A673 (cell line): ENCODE measurements around the gene RNF123. TPM values are rescaled to one million over a fixed set of nuclear protein-coding genes. Genes with fewer than 3 reads are reported as not detected.

ENCODE experiments used
- BruUV-seq: library from RNA; stranded (reverse); fragments of 400-500 nt; replicated peaks from 2 replicates; lab custom pipeline; 2021; lab: Mats Ljungman, UMichigan
- CTCF ChIA-PET: fragments of 300-600 bp; sonication (Branson Sonifier 250); formaldehyde crosslinking; loops from one replicate; lab custom pipeline; 2022; ENCODE audit warnings: antibody characterized with exemption; lab: Charles Lee
- POLR2A ChIA-PET: fragments of 300-600 bp; sonication (Branson Sonifier 250); formaldehyde crosslinking; loops from one replicate; lab custom pipeline; 2022; ENCODE audit warnings: antibody characterized with exemption; ENCODE audit not compliant: low non-redundant PET; lab: Charles Lee
- DNase-seq: peaks from one replicate; pipeline ENCODE4 v3.0.0-alpha.2; 2015; ENCODE audit warnings: low spot score
- H3K27ac ChIP-seq: fragments of 200-600 bp; sonication (generic); 2 replicates; pipeline ENCODE4 v1.5.1; 2016; ENCODE audit warnings: mixed run types, low read depth, mild to moderate bottlenecking, mixed read lengths, antibody characterized with exemption, low read length; ENCODE audit not compliant: poor library complexity, severe bottlenecking
- H3K27me3 ChIP-seq: fragments of 200-600 bp; sonication (generic); replicated peaks from 2 replicates; pipeline ENCODE4 v1.6.1; 2017; ENCODE audit warnings: mixed run types, low read depth, mild to moderate bottlenecking, mixed read lengths, antibody characterized with exemption, low read length; ENCODE audit not compliant: insufficient read depth, poor library complexity
- H3K36me3 ChIP-seq: fragments of 200-600 bp; sonication (generic); 2 replicates; pipeline ENCODE4 v1.6.1; 2016; ENCODE audit warnings: mixed run types, mild to moderate bottlenecking, mixed read lengths, antibody characterized with exemption, low read length; ENCODE audit not compliant: insufficient read depth, poor library complexity, severe bottlenecking
- H3K4me1 ChIP-seq: fragments of 200-600 bp; sonication (generic); 2 replicates; pipeline ENCODE4 v1.6.1; 2017; ENCODE audit warnings: mixed run types, mild to moderate bottlenecking, mixed read lengths, antibody characterized with exemption, low read length; ENCODE audit not compliant: insufficient read depth, poor library complexity, severe bottlenecking
- H3K4me3 ChIP-seq: fragments of 200-600 bp; sonication (generic); 2 replicates; pipeline ENCODE4 v1.5.1; 2016; ENCODE audit warnings: low read depth, mixed run types, mild to moderate bottlenecking, mixed read lengths, low read length; ENCODE audit not compliant: poor library complexity, severe bottlenecking
- H3K9me3 ChIP-seq: fragments of 200-600 bp; sonication (generic); 2 replicates; pipeline ENCODE4 v1.6.1; 2016; ENCODE audit warnings: mixed run types, low read depth, mild to moderate bottlenecking, mixed read lengths, antibody characterized with exemption, low read length; ENCODE audit not compliant: poor library complexity, severe bottlenecking
- CTCF ChIP-seq: fragments of 300-800, 200-600 bp; sonication (generic); conservative IDR thresholded peaks from 2 replicates; pipeline ENCODE4 v1.5.1; 2017; ENCODE audit warnings: low read depth, mild to moderate bottlenecking, antibody characterized with exemption, low read length, moderate library complexity, mixed read lengths
- EZH2 ChIP-seq: fragments of 200-600 bp; sonication (generic); IDR thresholded peaks from 2 replicates; pipeline ENCODE4 v1.6.1; 2017; ENCODE audit warnings: borderline replicate concordance, low read depth, mild to moderate bottlenecking, mixed read lengths, antibody characterized with exemption, low read length; ENCODE audit not compliant: poor library complexity, severe bottlenecking
- intact Hi-C: fragments of 100-400 bp; cut with micrococcal nuclease; formaldehyde crosslinking; loops from one replicate; pipeline ENCODE4 v1.10.0; 2022; ENCODE audit not compliant: unreplicated experiment
- total RNA-seq: library from RNA; stranded (reverse); gene quantifications from 2 replicates; pipeline ENCODE4 v1.2.3, GENCODE V29; 2021

The RNF123 gene
- total RNA-seq, 1 experiment from 2014 or later: 31.5 TPM

- ChIA-PET CTCF (no interaction called here), POLR2A (no interaction called here)
- DNase-seq: no peak
- Histone ChIP-seq H3K4me3 (no peak overlapping the region), H3K27me3 (no peaks in the 10 kb centered on the region), H3K4me1 (no peaks in the 10 kb centered on the region), H3K36me3 (no peaks in the 10 kb centered on the region), H3K9me3 (no peaks in the 10 kb centered on the region), H3K27ac (no peak overlapping the region)
- TF ChIP-seq CTCF (no peak), EZH2 (no peak)
- BruUV-seq: no TSS peak
- intact Hi-C loops: no loop called here
Measured at GRCh38 chr3:49733551-49733950, 44.2 kb downstream of the RNF123 start.

DNA sequence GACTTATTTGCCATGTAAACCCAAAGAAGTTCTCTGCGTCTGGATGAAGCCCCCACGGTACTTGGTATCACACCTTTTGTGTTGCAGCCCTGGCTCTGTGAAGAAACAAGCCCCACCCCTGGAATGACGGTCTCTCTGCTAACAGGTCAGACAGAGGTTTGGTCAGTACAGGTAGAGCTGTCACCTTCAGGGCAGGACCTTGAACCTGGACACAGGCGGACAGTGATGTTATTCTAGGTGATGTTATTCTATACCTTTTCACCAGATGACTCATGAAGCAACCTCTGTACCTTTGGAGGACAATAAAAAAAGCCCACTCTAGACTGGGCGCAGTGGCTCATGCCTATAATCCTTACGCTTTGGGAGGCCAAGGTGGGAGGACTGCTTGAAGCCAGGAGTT lies 45.4 kb downstream of the RNF123 start:
- Histone ChIP-seq H3K9me3 (no peaks in the 10 kb centered on the region), H3K4me3 (no peak overlapping the region), H3K27me3 (no peaks in the 10 kb centered on the region), H3K4me1 (no peaks in the 10 kb centered on the region), H3K36me3 (no peaks in the 10 kb centered on the region), H3K27ac (no peak overlapping the region)
- BruUV-seq: no TSS peak
- no peak for DNase-seq
- intact Hi-C loops: no loop called here
- ChIA-PET CTCF (interaction anchor here (0.6 kb wide), 1 partner anchor 101 kb away, joined by 5 read pairs; no protein-coding TSS in a partner anchor), POLR2A (no interaction called here)
- TF ChIP-seq EZH2 (no peak), CTCF (no peak)

GRCh38 chr3:49738067-49738713 lies 48.8 kb downstream of the RNF123 start:
- no peak overlapping the region for H3K4me3 ChIP-seq
- no peaks in the 10 kb centered on the region for H3K4me1 ChIP-seq
- CTCF ChIA-PET: no interaction called here
- no peak for TF ChIP-seq EZH2
- TF ChIP-seq CTCF: no peak
- no peaks in the 10 kb centered on the region for H3K9me3 ChIP-seq
- POLR2A ChIA-PET: no interaction called here
- no peaks in the 10 kb centered on the region for H3K36me3 ChIP-seq
- no peak overlapping the region for H3K27ac ChIP-seq
- intact Hi-C loops: no loop called here
- no TSS peak for BruUV-seq
- no peak for DNase-seq
- H3K27me3 ChIP-seq: no peaks in the 10 kb centered on the region
